GM18499 (cell line): ENCODE results near the gene MUC15.
"Not testable (repeated sequence)": the region's sequence is repeated elsewhere in the genome, so short reads cannot be mapped to it uniquely, and the experiment has no call there.

ENCODE experiments used
- ATAC-seq: cut with Tn5 transposase; IDR thresholded peaks from one replicate; pipeline ENCODE4 v1.9.1; 2021; ENCODE audit warnings: moderate number of reproducible peaks; ENCODE audit not compliant: insufficient read depth, unreplicated experiment

MUC15 gene

GRCh38 chr11:26571861-26572654 is at the start of gene MUC15:
Gene MUC15 (minus strand): TSS chr11:26572263. CDS start chr11:26567094, 5,169 bp downstream.
- no peak for ATAC-seq

- ATAC-seq = no peak
These were observed 49.1 kb upstream of the MUC15 start for GRCh38 chr11:26621132-26621531.

- ATAC-seq = no peak
These were observed 48.4 kb upstream of the MUC15 start for GRCh38 chr11:26620282-26621045.

GRCh38 chr11:26618441-26618840 is 46.4 kb upstream of the MUC15 start:
- ATAC-seq = no peak

- no peak for ATAC-seq
These were observed 41.7 kb upstream of the MUC15 start for GRCh38 chr11:26613759-26614158.

GRCh38 chr11:26608507-26609146 is 36.6 kb upstream of the MUC15 start:
- ATAC-seq = no peak

GRCh38 chr11:26607725-26608506 is 35.9 kb upstream of the MUC15 start:
- ATAC-seq = no peak

GRCh38 chr11:26599876-26600434 is 27.9 kb upstream of the MUC15 start:
- ATAC-seq = no peak

GRCh38 chr11:26599425-26599824 is 27.4 kb upstream of the MUC15 start:
- no peak for ATAC-seq

- no peak for ATAC-seq
These were observed 25.8 kb upstream of the MUC15 start for GRCh38 chr11:26597899-26598298.

- ATAC-seq = not testable (repeated sequence)
These were observed 25.1 kb upstream of the MUC15 start for GRCh38 chr11:26597049-26597689.

GRCh38 chr11:26595207-26595865 is 23.3 kb upstream of the MUC15 start:
- ATAC-seq = not testable (repeated sequence)

- no peak for ATAC-seq
These were observed 21.6 kb upstream of the MUC15 start for GRCh38 chr11:26593691-26594090.

GRCh38 chr11:26587073-26587472 is 15.0 kb upstream of the MUC15 start:
- ATAC-seq = no peak

- ATAC-seq = no peak
These were observed 12.8 kb upstream of the MUC15 start for GRCh38 chr11:26584818-26585217.

- ATAC-seq = no peak
These were observed 11.5 kb upstream of the MUC15 start for GRCh38 chr11:26583550-26583949.

GRCh38 chr11:26580929-26581328 is 8.9 kb upstream of the MUC15 start:
- no peak for ATAC-seq

GRCh38 chr11:26579683-26580082 is 7.6 kb upstream of the MUC15 start:
- no peak for ATAC-seq
